NCI-H524 (cell line): ENCODE measurements around the gene SSBP4.
"Not testable (repeated sequence)": the region's sequence is repeated elsewhere in the genome, so short reads cannot be mapped to it uniquely, and the experiment has no call there.

Experiments used
- DNase-seq, 2 experiments: peaks; one replicate each; lab custom pipeline; 2025; lab: John Stamatoyannopoulos, UW

Gene SSBP4

DNA sequence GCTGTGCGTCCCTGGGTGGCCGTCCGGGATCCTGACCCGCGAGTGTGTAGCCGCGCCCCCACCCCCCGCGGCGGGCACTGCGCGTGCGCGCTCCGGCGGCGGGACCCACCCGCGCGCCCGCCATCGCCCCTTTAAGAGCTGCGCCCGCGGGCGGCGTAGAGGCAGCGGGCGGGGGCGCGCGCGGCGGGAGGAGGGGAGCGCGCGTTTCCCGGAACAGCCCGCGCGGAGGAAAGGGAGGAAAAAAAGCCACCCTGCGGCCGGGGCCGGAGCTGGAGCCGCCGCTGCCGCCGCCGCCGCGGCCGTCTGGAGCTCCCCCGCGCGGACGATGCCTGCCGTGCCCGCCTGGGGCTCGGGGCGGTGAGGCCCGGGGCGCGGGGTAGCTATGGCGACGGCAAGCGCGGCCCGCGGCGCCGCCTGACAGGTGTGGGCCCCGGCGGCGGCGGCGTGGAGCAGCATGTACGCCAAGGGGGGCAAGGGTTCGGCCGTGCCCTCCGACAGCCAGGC lies at the start of gene SSBP4:
Gene SSBP4, plus strand, starts transcription at position 204 of the 504 bp plus-strand sequence. Its CDS starts 251 bp downstream, at position 455.
- DNase-seq: peak; percentile 36 to 84

DNA sequence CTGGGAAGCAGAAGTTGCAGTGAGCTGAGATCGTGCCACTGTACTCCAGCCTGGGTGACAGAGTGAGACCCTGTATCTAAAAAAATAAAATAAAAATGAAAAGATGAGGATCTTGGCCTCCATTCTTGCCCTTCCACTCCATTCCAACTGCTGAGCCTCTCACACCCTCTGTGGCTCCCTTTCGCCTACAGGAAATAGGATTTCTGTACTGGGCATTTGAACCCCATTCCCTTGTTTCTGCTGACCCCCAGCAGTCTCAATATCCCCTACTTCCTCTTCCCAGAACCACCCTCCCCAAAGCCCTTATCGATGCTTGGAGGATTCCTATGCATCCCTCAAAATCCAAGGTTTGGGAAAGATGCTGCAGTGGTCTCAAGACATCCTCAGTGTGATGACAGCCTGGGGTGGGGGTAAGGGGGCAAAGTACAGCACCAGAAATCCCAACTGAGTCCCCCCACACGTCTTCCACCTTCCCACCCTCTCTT lies 45.7 kb upstream of the SSBP4 start:
- no peak for DNase-seq

DNA sequence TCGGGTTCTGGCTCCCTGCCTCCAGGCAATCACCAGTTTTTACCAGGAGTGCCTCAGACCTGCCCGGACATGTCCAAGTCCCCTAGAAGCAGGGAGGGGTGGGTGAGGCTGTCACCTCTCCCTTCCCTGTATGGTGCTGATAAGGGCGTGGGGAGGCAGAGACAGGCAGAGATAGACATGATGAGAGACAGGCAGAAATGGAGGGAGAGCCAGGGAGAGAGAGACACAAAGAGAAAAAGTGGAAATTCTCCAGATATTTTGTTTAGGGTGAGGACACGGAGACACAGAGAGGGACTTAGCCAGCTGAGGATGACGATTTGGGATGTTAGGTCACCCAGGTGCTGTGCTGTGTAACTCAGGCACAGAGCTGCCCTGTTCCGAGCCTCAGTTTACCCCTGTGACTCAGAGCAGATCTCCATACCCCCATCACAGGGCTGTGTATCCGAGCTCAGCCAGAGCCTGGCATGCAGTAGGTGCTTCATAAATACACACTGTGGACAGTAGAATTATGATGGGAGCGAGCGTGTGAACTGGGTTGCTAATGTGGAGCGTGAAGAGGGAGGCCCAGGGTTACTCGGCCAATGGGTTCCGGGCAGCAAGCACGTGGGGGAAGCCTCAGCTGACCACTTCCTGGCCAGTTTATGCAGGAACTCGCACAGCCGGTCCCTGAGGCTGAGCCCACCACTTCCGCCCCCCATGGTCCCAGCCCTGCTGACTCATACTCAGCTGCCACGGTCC lies 45.1 kb upstream of the SSBP4 start:
- peak in 1 of 2 experiments; percentile 25 for DNase-seq

DNA sequence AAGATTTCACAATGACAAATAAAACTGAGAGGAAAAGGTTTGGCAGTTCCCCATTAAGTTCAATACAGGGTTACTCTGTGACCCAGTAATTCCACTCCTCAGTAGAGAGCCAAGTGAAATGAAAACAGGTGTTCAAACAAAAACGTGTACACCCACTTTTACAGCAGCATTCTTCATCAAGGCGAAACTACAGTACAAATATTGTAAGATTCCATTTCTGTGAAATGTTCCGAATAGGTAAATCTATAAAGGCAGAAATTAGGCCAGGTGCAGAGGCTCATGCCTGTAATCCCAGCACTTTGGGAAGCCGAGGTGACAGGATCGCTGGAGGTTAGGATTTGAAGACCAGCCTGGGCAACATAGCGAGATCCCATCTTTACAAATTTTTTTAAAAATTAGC lies 42.2 kb upstream of the SSBP4 start:
- no peak for DNase-seq

DNA sequence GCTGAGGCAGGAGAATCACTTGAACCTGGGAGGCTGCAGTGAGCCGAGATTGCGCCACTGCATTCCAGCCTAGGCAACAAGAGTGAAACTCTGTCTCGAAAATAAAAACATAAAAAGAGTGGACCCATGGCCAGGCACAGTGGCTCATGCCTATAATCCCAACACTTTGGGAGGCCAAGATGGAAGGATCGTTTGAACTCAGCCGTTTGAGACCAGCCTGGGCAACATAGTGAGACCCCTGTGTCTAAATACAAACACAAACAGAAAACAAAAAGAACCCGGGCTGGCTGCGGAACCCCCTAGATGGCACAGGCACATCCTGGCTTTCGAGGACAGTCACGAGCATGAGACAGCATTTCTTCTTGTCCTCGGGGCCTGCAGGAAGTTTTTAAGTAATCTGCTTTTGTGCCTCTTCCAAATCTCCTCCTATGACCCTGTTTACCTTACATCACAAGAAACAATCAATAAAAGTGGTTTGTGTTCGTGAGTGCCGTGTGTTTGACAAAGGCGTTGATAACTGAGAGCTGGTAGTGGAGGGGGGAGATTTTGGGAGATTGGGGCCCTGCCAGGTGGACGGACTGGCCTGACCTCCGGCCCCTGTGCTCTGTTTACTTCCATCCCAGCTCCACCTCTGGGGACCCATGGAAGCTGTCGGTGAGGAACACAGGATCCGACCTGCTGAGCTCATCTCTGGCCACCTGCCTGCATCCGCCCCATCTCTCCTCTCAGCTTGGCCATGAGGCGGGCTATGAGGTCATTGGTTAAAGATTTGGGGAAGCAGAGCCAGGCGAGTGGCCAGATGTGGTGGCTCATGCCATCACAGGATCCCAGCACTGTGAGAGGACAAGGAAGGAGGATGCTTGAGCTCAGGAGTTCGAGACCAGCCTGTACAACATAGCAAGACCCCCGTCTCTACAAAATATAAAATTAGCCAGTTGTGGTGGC lies 39.1 kb upstream of the SSBP4 start:
- DNase-seq: no peak

DNA sequence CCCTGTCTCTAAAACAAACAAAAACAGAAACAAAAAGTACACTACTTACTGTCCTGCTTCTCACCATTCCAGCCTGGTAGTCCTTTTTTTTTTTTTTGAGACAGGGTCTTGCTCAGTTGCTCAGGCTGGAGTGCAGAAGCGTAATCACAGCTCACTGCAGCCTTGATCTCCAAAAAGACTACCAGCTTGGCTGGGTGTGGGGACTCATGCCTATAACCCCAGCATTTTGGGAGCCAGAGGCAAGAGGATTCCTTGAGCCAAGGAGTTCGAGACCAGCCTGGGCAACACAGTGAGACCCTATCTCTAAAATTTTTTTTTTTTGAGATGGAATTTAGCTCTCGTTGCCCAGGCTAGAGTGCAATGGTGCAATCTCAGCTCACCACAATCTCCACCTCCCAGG lies 38.4 kb upstream of the SSBP4 start:
- DNase-seq: no peak

DNA sequence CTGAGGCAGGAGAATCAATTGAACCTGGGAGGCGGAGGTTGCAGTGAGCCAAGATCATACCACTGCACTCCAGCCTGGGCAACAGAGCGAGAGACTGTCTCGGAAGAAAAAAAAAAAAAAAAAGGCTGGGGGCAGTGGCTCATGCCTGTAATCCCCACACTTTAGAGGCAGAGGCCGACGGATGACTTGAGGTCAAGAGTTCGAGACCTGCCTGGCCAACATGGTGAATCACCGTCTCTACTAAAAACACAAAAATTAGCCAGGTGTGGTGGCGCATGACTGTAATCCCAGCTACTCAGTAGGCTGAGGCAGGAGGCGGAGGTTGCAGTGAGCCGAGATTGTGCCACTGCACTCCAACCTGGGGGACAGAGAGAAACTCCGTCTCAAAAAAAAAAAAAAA lies 35.6 kb upstream of the SSBP4 start:
- not testable (repeated sequence) for DNase-seq

DNA sequence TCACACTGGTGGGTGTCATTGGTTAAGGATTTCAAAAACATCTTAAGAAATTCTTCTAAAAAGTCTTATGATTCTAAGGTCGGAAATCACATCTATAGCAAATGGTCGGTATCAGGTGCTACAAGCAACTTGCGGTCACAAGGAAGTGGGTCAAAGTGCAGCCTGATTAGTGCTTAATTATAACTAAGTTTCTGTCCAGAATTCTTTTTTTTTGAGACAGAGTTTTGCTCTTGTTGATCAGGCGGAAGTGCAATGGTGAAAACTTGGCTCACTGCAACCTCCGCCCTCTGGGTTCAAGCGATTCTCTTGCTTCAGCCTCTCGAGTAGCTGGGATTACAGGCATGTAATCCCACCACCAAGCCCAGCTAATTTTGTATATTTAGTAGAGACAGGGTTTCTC lies 34.4 kb upstream of the SSBP4 start:
- DNase-seq: no peak

DNA sequence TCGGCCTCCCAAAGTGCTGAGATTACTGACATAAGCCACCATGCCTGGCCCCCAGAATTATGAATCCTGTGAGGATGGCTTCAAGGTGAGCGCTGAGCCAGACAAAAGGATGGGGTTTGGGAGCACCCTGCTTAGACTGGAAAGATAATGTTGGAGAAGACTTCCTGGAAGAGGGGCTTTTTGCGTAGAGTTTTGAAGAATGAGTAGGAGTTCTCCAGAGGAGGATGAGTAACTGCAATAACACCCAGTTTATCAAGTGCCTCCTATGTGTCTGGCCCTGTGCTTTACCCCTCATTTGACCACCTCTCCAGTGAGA lies 33.9 kb upstream of the SSBP4 start:
- no peak for DNase-seq

DNA sequence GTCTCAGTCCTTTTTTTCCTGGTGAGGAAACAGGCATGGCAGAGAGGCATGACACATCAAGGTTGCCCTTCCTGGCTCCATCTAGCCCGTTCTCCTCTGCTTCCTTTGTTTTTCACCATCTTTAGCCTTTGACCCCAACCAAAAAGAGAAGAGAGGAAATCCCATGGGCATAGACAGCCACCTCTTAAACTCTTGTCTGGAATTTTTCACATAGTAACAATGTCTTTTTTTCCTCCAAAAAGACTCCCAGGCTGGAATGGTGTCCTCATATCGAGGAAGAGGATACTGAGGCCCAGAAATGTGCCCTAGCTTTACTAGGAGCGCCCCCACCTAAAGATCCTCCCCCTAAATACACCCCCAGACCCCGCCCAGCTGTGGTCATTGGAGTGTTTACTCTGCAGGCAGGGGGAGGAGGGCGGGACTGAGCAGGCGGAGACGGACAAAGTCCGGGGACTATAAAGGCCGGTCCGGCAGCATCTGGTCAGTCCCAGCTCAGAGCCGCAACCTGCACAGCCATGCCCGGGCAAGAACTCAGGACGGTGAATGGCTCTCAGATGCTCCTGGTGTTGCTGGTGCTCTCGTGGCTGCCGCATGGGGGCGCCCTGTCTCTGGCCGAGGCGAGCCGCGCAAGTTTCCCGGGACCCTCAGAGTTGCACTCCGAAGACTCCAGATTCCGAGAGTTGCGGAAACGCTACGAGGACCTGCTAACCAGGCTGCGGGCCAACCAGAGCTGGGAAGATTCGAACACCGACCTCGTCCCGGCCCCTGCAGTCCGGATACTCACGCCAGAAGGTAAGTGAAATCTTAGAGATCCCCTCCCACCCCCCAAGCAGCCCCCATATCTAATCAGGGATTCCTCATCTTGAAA lies 33.3 kb upstream of the SSBP4 start, which contains the start of gene GDF15:
Gene GDF15, plus strand, starts transcription at position 484 of the 868 bp plus-strand sequence. Its CDS starts 32 bp downstream, at position 516.
- peak in 1 of 2 experiments; percentile 41 for DNase-seq

DNA sequence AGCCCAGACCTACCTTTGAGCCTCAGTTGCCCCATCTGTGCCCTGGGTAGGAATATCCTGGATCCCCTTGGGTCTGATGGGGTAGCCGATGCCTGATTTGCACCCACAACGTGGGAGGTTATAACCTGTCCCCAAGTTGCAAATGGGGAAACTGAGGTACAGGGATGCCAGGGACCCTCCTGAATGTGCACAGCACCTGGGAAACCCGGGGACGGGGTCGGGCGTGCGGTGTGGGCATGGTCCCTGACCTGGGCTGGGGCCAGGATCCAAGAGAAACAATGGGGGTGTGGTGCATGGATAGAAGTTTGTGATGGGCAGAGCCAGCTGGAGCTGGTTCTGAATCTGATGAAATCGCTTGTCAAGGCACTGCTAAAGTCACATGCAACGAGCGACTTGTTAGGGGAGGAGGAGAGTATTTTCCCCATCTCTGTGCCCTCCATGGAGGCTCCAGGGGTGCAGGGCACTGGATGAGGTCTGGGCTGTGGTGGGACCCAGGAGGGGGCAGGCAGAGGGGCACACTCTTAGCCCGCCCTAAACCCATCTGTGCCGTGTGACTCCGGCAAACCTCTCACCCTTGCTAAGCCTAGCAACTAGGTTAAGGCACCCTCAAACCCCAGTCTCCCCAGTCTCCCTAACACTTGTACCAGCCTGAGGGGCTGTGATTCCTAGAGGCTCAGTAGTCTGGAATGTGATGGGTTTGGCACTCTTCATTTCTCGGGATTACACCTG lies 32.5 kb upstream of the SSBP4 start:
- DNase-seq: no peak

DNA sequence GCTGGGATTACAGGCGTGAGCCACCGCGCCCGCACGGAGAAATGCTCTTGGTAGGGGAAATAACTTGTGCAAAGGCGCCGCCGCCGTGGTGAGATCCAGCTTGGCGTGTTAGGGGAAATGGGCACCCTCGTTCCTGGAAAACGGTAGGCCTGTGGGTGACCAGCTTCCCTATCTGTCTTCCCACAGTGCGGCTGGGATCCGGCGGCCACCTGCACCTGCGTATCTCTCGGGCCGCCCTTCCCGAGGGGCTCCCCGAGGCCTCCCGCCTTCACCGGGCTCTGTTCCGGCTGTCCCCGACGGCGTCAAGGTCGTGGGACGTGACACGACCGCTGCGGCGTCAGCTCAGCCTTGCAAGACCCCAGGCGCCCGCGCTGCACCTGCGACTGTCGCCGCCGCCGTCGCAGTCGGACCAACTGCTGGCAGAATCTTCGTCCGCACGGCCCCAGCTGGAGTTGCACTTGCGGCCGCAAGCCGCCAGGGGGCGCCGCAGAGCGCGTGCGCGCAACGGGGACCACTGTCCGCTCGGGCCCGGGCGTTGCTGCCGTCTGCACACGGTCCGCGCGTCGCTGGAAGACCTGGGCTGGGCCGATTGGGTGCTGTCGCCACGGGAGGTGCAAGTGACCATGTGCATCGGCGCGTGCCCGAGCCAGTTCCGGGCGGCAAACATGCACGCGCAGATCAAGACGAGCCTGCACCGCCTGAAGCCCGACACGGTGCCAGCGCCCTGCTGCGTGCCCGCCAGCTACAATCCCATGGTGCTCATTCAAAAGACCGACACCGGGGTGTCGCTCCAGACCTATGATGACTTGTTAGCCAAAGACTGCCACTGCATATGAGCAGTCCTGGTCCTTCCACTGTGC lies 30.9 kb upstream of the SSBP4 start:
- peak; percentile 92 to 96 for DNase-seq

DNA sequence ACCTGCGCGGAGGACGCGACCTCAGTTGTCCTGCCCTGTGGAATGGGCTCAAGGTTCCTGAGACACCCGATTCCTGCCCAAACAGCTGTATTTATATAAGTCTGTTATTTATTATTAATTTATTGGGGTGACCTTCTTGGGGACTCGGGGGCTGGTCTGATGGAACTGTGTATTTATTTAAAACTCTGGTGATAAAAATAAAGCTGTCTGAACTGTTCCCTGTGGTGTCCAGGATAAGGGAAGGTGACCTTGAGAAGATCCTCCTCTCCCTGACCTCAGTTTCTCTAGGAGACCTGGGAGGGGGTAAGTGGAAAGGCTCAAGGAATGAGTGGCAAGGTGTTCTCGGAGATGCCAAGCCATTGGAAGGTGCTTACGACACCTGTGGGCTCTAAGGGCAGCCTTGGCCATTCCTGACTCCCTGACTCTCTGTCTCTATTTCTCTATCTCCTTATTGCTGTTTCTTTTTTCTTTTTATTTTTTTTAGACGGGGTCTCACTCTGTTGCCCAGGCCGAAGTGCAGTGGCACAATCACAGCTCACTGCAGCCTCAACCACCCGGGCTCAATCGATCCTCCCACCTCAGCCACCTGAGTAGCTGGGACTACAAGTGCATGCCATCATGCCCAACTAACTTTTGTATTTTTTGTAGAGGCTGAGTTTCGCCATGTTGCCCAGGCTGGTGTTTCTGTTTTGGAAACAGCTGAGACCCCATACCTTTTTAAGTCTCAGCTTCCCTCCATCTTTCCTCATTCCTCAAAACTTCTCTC lies 30.1 kb upstream of the SSBP4 start:
- DNase-seq: no peak

DNA sequence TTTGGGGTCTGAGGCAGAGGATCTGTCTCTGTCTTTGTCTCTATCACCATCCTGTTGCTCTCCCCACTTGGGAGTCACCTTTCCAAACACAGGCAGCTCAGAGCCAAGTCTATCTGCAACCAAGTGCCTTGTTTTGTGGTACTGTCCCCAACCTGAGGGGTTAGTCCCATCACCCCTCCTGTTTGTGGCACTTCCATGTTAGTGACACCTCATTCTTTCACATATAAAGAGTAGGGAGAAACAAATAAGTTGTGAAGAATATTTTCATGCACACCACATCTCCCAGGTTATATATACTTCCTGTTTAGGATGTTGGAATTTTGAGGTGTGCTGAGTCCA lies 29.5 kb upstream of the SSBP4 start:
- no peak for DNase-seq

DNA sequence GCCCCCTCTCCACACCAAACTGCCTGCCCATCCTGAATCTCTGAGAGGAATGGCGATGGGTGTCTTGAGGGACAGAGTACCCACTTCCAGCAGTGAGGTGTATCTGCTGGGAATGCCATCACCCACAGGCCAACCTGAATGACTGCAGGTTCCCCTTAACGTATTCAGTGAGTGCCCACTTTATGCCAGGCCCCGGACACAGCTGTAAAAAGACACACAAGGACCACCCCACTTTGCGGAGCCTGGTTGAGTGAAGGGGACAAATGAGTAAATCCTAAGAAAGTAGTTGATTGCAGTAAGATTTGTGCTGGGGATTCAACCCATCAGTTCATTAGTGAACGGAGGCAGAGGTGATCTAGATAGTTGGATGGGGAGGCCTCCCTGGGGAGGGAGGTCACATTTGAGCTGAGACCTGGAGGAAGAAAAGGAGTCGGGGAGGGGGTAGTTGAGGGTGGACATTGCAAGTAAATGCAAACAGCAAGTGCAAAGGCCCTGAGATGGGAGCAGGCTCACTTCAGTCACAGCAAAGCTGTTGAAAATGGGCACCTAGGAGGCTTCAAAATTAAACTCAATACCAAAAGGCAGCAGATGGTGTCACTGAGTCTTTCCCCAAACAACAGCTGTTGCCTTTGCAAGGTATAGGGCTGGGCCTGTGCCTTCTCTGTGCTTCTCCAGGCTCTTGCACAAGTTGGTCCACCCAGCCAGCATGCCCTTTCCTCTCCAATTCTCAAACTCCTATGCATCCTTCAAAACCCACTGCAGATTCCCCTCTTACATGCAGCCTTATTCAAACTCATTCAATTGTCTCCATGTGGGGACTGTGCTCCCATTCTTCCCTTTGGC lies 28.9 kb upstream of the SSBP4 start:
- DNase-seq: peak; percentile 65 to 86

DNA sequence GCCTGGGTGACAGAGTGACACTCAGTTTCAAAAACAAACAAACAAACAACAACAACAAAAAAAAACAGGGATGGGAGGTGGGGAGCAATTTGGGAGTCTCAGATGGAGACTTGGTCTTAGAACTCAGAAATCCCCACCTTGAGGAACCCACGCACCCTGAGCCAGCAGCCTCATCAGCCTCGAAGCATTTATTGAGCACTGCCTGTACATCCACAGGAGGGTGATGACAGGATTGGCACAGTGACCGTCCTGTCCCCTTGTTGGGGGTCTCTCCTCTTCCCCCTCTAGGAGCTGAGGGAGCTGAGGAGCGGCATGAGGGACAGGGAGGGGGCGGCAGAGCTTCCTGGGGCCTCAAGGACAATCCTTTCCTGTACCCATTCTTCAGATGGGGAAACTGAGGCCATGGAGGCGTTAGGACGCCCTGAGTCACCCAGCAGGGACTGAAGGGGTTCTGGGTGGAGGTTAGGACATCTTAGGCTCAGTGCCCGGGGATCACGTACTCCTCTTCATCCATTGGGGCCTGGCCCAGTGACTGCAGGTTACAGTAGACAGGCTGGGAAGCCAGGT lies 27.6 kb upstream of the SSBP4 start:
- no peak for DNase-seq

DNA sequence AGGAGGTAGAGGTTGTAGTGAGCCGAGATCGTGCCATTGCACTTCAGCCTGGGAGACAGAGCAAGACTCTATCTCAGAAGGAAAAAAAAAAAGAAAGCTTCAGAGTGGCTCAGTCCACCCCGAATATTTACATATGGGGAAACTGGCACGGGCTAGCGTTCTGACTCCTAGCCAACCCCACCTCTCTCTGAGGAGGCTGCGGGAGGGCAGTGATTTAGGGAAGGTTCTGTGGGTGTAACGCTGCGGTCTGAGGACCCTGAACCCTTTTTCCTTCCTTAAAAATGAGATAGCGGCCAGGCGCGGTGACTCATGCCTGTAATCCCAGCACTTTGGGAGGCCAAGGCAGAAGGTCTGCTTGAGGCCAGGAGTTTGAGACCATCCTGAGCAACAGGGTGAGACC lies 26.8 kb upstream of the SSBP4 start:
- DNase-seq: no peak

DNA sequence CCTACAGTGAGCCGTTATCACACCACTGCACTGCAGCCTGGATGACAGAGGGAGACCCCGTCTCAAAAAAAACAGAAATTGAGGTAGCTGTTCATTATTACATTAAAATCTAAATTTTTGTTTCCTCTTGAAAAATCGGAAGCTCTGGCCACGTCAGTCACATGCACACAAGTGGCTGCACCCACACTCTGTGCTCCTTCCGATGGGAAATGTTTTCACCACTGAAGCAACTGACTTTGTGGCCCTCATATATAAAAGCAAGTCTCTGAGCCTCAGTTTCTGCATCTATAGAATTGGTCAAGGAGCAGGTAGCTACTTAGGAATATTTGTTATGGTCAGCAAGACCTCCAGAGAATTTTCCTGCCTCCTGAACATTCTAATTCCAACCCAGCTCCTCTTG lies 26.3 kb upstream of the SSBP4 start:
- no peak for DNase-seq
